ENCODE data around the gene ARPC4. TPM values are rescaled to one million over a fixed set of nuclear protein-coding genes. Genes with fewer than 3 reads are reported as not detected.

The ARPC4 gene
- total and polyA plus RNA-seq, 10 of the 15 experiments (the other 5 are each of a cell fraction or from before 2014, with no cell fraction given) = 42.0 to 354 (median 268) TPM

DNA sequence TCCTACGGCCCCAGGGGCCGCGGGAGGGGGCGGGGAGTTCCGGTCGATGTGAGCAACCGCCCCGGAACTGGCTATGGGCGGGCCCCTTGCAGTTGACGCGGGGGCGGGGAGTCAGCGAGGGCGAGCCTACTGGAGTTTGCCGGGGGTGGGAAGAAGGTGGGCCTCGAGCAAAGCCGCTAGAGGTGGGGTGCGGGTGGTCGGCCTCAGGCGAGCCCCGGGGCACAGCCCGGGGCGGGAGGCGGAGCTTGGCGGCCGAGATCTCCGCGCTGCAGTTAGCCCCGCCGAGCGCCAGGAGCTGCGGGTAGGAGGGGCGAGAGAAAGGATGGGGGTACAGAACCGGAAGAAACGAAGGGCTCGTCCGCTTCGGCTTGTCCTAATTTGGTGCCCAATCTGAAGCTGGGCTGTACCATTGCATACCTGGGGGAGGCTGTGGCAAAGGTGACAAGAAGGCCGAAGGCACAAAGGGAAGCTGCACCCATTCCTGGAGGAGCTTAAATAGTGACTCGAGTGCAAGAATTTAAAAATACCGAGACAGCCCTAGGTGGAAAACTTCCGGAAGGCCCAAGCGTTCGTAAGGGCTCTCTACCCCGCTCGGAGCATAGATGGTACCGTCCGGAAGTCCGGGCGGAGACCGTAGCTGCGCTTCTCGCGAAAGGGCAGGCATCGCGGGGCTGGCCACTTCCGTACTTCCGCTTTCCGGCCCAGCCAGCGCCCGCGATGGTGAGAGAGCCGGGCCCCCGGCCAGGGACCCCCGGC, at the start of gene ARPC4, which contains the start of gene TADA3 (continued):
- TF ChIP-seq, protein P1, sequence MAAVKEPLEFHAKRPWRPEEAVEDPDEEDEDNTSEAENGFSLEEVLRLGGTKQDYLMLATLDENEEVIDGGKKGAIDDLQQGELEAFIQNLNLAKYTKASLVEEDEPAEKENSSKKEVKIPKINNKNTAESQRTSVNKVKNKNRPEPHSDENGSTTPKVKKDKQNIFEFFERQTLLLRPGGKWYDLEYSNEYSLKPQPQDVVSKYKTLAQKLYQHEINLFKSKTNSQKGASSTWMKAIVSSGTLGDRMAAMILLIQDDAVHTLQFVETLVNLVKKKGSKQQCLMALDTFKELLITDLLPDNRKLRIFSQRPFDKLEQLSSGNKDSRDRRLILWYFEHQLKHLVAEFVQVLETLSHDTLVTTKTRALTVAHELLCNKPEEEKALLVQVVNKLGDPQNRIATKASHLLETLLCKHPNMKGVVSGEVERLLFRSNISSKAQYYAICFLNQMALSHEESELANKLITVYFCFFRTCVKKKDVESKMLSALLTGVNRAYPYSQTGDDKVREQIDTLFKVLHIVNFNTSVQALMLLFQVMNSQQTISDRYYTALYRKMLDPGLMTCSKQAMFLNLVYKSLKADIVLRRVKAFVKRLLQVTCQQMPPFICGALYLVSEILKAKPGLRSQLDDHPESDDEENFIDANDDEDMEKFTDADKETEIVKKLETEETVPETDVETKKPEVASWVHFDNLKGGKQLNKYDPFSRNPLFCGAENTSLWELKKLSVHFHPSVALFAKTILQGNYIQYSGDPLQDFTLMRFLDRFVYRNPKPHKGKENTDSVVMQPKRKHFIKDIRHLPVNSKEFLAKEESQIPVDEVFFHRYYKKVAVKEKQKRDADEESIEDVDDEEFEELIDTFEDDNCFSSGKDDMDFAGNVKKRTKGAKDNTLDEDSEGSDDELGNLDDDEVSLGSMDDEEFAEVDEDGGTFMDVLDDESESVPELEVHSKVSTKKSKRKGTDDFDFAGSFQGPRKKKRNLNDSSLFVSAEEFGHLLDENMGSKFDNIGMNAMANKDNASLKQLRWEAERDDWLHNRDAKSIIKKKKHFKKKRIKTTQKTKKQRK (IDR thresholded peaks at IDR 0.05; ENCODE audit: low read depth, low read length) = no peak
- peak; percentile 86 for TF ChIP-seq GATAD2B (conservative IDR thresholded peaks at IDR 0.05; ENCODE audit: low read depth)
- peak; percentile 63 for TF ChIP-seq SMAD5 (IDR thresholded peaks at IDR 0.05; ENCODE audit: low read depth)
- TF ChIP-seq, protein P2, sequence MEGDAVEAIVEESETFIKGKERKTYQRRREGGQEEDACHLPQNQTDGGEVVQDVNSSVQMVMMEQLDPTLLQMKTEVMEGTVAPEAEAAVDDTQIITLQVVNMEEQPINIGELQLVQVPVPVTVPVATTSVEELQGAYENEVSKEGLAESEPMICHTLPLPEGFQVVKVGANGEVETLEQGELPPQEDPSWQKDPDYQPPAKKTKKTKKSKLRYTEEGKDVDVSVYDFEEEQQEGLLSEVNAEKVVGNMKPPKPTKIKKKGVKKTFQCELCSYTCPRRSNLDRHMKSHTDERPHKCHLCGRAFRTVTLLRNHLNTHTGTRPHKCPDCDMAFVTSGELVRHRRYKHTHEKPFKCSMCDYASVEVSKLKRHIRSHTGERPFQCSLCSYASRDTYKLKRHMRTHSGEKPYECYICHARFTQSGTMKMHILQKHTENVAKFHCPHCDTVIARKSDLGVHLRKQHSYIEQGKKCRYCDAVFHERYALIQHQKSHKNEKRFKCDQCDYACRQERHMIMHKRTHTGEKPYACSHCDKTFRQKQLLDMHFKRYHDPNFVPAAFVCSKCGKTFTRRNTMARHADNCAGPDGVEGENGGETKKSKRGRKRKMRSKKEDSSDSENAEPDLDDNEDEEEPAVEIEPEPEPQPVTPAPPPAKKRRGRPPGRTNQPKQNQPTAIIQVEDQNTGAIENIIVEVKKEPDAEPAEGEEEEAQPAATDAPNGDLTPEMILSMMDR (IDR thresholded peaks at IDR 0.05 in 2 of 3, conservative IDR thresholded peaks at IDR 0.05 in 1 of 3; ENCODE audit: control insufficient read depth in 2 of 3, extremely low read depth in 1 of 3, insufficient read depth in 1 of 3, low read depth in 3 of 3, low read length in 3 of 3) = no peak
- TF ChIP-seq ZNF207 (IDR thresholded peaks at IDR 0.05; ENCODE audit: borderline replicate concordance) = peak; percentile 95; the same call in 1 of the 2 replicates
- TF ChIP-seq NFIC (IDR thresholded peaks at IDR 0.05; ENCODE audit: low read depth, low read length) = no peak; the same call in 1 of the 2 replicates
- no peak for TF ChIP-seq WRNIP1 (IDR thresholded peaks at IDR 0.05; ENCODE audit: borderline replicate concordance, low read depth, low read length)
- peak; percentile 99 for TF ChIP-seq CHD2 (IDR thresholded peaks at IDR 0.05; ENCODE audit: borderline replicate concordance, low read depth, low read length)
- no peak for TF ChIP-seq TCF3 (IDR thresholded peaks at IDR 0.05; ENCODE audit: borderline replicate concordance, insufficient read depth, low read depth, low read length)
- TF ChIP-seq MTA2 (IDR thresholded peaks at IDR 0.05; ENCODE audit: low read depth) = 0 out of 2 replicates have a peak, but pooled peaks have one; percentile 14
- TF ChIP-seq, protein P3, sequence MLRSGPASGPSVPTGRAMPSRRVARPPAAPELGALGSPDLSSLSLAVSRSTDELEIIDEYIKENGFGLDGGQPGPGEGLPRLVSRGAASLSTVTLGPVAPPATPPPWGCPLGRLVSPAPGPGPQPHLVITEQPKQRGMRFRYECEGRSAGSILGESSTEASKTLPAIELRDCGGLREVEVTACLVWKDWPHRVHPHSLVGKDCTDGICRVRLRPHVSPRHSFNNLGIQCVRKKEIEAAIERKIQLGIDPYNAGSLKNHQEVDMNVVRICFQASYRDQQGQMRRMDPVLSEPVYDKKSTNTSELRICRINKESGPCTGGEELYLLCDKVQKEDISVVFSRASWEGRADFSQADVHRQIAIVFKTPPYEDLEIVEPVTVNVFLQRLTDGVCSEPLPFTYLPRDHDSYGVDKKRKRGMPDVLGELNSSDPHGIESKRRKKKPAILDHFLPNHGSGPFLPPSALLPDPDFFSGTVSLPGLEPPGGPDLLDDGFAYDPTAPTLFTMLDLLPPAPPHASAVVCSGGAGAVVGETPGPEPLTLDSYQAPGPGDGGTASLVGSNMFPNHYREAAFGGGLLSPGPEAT (IDR thresholded peaks at IDR 0.05; ENCODE audit: low read depth) = peak; percentile 87
- TF ChIP-seq TBL1XR1 (IDR thresholded peaks at IDR 0.05; ENCODE audit: low read depth, low read length) = peak; percentile 36; the same call in 1 of the 2 replicates
- TF ChIP-seq BRCA1 (IDR thresholded peaks at IDR 0.05; ENCODE audit: low read depth, low read length) = peak; percentile 89
- peak; percentile 61 for TF ChIP-seq NR2F1 (conservative IDR thresholded peaks at IDR 0.05)
- peak; percentile 83 for TF ChIP-seq POLR2A (IDR thresholded peaks at IDR 0.05; ENCODE audit: low read depth, low read length)
- TF ChIP-seq RCOR1 (conservative IDR thresholded peaks at IDR 0.05; ENCODE audit: low read depth, low read length) = peak; percentile 97
- TF ChIP-seq, protein P4, sequence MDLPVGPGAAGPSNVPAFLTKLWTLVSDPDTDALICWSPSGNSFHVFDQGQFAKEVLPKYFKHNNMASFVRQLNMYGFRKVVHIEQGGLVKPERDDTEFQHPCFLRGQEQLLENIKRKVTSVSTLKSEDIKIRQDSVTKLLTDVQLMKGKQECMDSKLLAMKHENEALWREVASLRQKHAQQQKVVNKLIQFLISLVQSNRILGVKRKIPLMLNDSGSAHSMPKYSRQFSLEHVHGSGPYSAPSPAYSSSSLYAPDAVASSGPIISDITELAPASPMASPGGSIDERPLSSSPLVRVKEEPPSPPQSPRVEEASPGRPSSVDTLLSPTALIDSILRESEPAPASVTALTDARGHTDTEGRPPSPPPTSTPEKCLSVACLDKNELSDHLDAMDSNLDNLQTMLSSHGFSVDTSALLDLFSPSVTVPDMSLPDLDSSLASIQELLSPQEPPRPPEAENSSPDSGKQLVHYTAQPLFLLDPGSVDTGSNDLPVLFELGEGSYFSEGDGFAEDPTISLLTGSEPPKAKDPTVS (IDR thresholded peaks at IDR 0.05; ENCODE audit: low read depth, low read length) = no peak
- 0 out of 2 replicates have a peak, but pooled peaks have one; percentile 27 for TF ChIP-seq CREM (IDR thresholded peaks at IDR 0.05; ENCODE audit: low read depth)
- peak; percentile 17; the same call in 1 of the 2 replicates for TF ChIP-seq TARDBP (IDR thresholded peaks at IDR 0.05; ENCODE audit: borderline replicate concordance)
- no peak; the same call in 1 of the 2 replicates for TF ChIP-seq DPF2 (IDR thresholded peaks at IDR 0.05)
- no peak for TF ChIP-seq ZBED1 (IDR thresholded peaks at IDR 0.05; ENCODE audit: borderline replicate concordance)
- no peak for TF ChIP-seq HDAC6 (IDR thresholded peaks at IDR 0.05; ENCODE audit: unreplicated experiment)
- TF ChIP-seq MXI1 (IDR thresholded peaks at IDR 0.05; ENCODE audit: low read depth, low read length) = peak; percentile 60
